ENCODE results near the gene PDXK.
A peak's percentile ranks its signal among the peaks of the same experiment; 100 is the strongest.

PDXK gene

DNA sequence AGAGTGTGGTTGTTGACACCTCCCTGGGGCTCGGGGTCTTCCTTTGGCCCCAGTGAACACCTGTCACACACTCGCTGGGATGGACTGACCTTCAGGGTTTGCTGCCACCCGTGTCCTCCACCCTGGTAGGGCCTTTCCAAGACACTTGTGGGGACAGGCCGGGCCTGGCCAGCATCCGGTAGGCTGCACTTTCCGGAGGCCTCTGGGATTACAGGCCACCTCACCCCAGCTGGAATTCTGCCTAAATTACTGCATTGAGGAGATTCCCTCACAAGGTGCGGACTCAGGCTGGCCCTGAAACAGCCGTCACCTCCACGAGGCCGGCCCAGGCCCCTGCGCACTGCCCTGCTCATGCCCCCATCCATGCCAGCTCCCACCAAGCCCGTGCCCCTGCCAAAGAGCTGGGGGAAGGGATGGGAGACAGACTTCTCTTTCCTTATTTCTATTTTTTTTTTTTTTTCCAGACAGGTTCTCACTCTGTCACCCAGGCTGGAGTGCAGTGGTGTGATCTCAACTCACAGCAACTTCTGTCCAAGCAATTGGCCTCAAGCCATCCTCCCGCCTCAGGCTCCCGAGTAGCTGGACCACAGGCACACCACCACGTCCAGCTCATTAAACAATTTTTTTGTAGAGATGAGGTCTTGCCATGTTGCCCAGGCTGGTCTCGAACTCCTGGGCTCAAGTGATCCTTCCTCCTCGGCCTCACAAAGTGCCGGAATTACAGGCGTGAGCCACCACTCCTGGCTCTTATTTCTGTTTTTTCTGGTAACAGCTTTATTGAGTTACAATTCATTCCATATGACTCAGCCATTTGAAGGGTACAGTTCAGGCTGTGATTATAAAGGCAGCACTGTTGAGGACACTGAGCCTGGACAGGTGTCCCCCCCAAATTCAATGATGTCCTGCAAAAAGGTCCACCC lies 45.9 kb downstream of the PDXK start:
- peak; percentile 31 for DNase-seq

- no peak for DNase-seq
Measured at GRCh38 chr21:43766734-43767497, 48.0 kb downstream of the PDXK start.

GRCh38 chr21:43767498-43767983 lies 48.6 kb downstream of the PDXK start:
- DNase-seq = no peak

DNA sequence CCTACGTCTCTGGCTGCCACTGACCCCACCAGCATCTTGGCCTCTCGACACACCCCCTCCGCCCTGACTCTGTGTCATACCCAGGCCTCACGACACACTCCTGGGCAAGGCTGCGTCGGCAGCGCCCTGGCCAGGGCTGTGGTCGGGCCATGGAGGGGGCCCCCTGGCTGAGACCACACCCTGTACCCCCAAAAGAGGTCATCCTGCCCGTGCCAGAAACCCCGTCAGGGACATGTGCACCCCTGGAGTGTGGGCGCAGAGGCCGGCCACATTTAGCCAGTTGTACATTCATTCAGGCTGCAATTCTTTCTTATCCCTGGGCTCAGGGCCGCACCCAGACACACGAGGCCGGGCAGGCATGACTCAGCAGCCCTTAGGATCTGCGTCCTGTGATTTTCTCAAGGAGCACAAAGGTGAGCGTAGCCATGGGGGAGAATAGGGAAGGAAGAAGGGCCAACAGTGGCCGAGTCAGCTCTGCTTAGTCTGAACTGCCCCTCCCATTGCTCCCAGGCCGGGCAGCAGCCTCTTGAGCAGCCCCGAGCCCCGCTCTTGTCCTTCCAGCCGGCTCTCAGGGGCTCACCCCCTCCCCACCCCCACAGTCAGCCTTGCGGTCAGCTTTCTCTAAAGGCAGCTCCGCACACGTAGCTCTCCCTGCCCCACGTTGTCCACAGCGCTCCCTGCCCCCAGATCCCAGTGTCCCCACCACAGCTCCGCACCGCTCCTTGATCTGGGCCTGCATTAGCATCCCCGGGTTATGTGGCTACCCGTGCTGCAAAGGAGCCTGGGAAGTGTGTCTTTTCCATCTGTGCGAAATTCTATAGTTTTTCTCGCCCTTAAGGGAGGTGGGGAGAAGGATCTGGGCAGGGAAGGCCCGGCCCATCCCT lies 49.3 kb downstream of the PDXK start:
- DNase-seq = peak; percentile 62

DNA sequence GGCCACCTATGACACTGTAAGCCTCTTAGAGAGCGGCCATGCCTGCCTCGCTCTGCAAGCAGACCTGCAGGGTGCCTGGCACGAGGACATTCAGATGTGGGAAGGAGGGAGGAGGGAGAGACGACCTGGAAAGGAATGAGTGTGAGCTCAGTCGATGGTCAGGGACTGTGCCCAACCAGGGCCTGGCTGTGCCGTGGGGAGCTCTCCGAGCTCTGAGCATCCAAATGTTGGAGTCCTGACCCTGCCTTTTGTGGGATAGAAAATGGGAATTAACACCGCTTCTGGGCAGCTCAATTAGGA lies 49.9 kb downstream of the PDXK start:
- DNase-seq = no peak

- DNase-seq = no peak
Measured at GRCh38 chr21:43769325-43769958, 50.5 kb downstream of the PDXK start.

DNA sequence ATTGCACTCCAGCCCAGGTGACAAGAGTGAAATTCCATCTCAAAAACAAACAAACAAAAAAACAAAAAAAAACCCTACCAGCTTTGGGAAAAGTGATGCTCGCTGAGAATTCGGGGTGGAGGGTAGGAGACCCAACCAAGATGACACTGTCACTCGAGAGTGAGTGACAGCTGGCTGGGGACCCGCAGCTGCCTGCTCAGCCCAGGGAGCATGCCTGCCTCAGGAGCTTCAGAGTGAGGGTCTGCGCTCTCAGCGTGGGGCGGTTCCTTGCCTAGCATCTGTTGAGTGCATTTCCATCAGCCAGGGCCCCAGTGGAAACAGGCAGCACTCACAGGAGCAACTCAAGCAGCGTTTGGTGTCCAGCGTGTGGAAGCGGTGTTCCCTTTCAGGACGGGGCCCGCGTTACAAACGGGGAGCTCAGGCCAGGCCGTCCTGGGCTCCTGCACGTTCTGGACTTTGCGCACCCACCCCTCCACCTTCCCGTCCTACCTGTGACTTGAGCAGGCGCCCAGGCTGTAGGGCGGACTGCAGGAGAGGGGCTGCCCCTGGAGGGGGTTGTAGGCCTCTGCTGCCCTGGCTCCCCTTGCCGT lies 51.2 kb downstream of the PDXK start:
- no peak for DNase-seq

- no peak for DNase-seq
Measured at GRCh38 chr21:43771199-43771675, 52.3 kb downstream of the PDXK start.

DNA sequence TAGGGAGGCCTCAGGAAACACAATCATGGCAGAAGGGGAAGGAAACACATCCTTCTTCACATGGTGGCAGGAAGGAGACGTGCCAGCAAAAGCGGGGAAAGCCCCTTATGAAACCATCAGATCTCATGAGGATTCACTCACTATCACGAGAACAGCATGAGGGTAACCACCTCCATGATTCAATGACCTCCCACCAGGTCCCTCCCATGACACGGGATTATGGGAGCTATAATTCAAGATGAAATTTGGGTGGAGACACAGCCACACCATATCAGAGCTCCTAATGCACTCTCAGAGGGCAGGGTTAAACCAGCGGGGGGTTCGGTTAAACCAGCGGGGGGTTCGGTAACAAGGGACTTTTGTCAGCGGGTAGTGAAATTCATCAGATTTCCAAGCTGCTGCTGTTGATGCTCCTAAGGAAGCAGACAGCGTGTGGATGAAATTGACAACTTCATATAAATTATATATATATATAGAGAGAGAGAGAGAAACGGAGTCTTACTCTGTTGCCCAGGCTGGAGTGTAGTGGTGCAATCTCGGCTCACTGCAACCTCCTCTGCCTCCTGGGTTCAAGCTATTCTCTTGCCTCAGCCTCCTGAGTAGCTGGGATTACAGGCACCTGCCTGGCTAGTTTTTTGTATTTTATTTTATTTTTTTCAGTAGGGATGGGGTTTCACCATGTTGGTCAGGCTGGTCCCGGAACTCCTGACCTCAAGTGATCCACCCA lies 52.9 kb downstream of the PDXK start:
- no peak for DNase-seq

DNA sequence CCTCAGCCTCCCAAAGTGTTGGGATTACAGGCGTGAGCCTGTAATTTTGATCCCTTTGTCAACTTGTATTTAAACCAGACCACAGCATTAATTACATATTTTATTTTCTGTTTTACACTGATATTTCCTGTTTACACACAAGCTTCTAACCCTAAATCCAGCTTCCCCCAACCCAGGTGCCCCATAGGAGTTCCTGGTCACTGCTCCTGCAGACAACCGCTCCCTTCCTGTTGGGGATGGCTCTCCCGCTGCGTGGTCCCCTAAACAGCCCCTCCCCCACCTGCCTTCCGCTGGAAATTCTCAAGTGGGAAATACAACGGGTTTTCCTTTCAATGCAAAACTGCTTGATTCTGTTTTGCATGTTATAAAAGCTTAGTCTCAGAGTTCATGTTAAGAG lies 53.5 kb downstream of the PDXK start:
- no peak for DNase-seq

GRCh38 chr21:43774163-43774562 lies 55.2 kb downstream of the PDXK start:
- no peak for DNase-seq

DNA sequence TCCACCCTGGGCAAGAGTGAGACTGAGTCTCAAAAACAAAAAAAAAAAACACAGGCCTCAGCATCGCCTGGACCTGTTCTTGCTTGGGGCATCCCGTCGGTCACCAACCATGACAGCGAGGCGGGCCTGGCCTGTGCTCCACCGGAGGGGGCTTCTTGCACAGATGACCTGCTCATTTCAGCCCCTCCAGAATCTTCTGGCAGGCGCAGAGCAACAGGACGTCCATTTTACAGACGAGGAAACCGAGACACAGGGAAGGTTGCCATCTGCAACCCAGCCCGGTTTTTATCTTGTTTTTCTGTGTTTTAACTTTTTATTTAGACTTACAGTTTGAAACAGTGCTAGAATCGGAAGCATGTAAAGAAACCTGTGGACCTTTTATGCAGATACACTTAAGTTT lies 56.3 kb downstream of the PDXK start:
- no peak for DNase-seq

- DNase-seq = peak; percentile 70
Measured at GRCh38 chr21:43775795-43776430, 57.0 kb downstream of the PDXK start, which contains the start of gene CSTB. Gene CSTB, minus strand, starts transcription at chr21:43776308. Its CDS starts 39 bp downstream, at chr21:43776269.

GRCh38 chr21:43777953-43778352 lies 59.0 kb downstream of the PDXK start:
- no peak for DNase-seq

DNA sequence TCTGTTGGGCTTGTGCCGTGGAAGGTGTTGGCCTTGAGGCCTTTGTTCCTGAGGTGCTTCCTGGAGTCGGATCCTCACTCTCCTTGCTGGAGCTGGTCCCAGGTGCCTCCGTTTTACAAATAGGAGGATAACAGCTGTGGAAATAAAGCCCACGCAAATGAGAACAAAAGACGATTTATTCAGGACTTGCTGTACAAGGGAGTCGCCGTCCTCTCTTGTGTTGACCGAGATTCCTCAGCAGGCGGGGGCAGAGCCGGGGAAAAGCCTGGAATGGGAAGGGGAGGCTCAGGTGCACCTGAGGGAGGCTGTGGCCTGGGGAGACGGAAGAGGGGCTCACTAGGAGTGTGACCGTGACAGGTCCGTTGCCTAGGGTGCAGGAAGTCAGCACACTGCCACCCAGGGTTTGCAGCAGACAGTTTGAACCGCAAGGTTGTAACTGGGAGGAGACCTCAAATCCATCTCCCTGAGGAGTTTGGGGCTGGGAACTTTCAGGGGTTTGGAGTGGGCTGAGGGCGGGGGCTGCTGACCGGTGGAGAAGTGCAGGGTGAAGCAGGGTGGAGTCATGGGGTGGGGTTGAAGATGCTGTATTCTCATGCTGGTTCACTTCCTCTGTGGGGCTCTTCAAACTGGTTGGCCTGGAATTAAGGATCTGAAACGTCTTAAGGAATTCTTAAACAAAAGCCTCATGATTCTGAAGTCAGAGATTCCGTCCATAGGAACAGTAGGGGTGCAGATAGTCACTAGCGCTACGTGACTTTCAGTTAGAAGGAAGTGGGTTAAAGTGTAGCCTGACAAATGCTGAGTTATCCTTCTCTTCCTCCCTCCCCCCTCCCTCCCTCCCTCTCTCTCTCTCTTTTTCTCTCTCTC lies 59.8 kb downstream of the PDXK start:
- no peak for DNase-seq

GRCh38 chr21:43779660-43780059 lies 60.7 kb downstream of the PDXK start:
- no peak for DNase-seq

DNA sequence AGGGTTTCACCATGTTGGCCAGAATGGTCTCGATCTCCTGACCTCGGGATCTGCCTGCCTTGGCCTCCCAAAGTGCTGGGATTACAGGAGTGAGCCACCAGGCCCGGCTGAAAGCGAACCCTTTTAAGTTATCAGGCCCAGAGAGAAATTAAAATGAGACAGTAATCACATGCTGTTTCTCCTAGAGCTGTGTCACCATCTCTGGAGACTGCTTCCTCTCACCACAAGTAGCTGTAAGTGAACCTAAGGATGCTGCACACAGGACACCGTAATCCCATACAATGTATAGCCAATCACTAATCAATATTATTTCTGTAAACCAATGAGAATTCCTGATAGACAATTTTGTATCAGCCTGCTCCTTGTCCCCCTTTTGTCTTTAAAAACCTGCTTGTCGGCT lies 62.9 kb downstream of the PDXK start:
- no peak for DNase-seq

GRCh38 chr21:43782431-43783097 lies 63.6 kb downstream of the PDXK start:
- no peak for DNase-seq

GRCh38 chr21:43783098-43783700 lies 64.3 kb downstream of the PDXK start:
- no peak for DNase-seq
